ENCODE data around the gene MAPRE2.
A peak's percentile ranks its signal among the peaks of the same experiment; 100 is the strongest.

The MAPRE2 gene

GRCh38 chr18:35038881-35039491 is 2.2 kb upstream of the MAPRE2 start:
- DNase-seq = no peak

DNA sequence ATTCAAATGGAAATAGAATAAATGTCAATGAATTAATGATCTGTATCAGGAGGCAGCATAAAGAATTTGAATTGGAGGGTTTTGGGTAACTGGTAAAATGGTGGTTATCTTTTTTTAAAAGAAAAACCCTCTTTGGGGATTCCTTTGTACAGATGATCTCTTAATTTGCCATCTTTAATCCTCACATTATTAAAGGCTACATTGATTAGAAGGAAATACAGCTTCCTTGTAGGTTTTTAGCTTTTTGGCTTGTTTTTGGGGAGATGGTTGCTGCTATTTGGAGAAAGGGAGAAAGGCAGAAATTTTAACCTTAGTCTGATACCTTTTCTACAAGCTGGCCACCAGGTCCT is 600 bp upstream of the MAPRE2 start:
- no peak for DNase-seq

GRCh38 chr18:35041815-35042387 is 688 bp downstream of the MAPRE2 start:
- peak; percentile 45 for DNase-seq

- no peak for DNase-seq
Measured at GRCh38 chr18:35042389-35043071, 1.3 kb downstream of the MAPRE2 start.

GRCh38 chr18:35043207-35043606 is 2.0 kb downstream of the MAPRE2 start:
- DNase-seq = no peak

- no peak for DNase-seq
Measured at GRCh38 chr18:35045121-35045520, 3.9 kb downstream of the MAPRE2 start.

DNA sequence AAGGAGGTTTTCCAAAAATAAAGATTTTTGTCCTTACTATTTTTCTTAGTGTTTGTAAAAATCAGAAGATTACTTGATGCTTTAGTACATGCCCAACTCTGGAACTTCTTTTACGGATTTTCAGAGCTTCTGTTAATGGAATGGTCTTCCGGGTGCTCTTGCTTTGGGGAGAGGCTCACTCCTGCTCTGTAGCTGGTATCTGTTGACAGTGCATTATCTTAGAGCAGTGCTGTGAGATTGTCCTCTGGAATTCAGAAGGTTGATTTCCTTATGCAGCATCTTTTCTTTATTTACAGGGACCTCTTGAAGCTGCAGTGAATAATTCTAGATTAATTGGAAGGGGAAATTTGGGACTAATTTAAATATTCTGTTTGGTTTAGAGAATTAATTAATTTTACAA is 4.6 kb downstream of the MAPRE2 start:
- DNase-seq = no peak

DNA sequence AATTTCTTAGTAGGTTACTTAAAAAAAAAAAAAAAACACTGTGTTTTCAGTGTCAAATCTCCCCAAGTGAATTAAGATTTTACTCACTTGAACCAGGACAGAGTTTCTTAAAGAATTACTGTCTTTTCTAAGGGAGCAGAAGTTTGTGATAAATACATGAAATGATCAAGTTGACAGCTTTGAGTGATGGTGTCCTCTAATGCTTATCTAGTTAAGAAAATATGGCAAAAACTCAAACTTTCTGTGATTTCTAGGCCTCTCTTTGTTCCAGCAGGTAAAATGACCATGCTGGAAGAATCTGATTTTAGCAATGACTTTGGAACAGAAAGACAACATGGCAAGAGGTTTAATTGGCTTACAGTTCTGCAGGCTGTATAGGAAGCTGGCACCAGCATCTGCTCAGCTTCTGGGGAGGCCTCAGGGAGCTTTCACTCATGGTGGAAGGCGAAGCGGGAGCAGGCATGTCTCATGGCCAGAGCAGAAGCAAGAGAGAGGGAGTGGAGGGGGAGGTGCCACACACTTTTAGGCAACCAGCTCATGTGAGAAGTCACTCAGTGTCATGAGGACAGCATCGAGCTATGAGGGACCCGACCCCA is 6.6 kb downstream of the MAPRE2 start:
- DNase-seq = no peak

- no peak for DNase-seq
Measured at GRCh38 chr18:35049111-35050027, 8.2 kb downstream of the MAPRE2 start.

GRCh38 chr18:35050028-35050546 is 8.9 kb downstream of the MAPRE2 start:
- DNase-seq = no peak

DNA sequence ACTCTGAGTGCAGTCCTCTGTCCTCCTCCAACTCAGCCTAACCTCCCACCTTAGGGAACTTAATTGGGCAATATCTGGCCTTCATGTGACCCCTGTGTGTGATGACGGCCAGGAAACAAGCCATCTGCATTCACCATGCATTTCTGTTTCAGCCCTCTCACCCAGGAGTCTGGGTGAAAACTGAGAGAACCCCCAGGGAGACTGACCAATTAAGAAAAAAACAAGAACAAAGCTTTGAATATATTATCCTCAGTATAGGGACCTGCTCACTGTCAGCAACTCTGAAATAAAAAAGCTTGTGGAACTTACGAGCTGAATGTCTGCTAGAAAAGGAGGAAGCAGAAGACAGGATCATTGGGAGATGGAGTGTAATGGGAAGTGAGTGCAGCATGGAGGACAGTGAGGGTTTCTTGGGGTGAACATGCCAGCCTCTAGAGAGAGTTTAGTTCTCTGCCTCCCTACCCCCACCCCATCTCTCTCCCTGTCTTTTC is 9.5 kb downstream of the MAPRE2 start:
- DNase-seq = no peak

GRCh38 chr18:35051641-35052377 is 10.6 kb downstream of the MAPRE2 start:
- no peak for DNase-seq

- DNase-seq = no peak
Measured at GRCh38 chr18:35054401-35054800, 13.2 kb downstream of the MAPRE2 start.

GRCh38 chr18:35055105-35055504 is 13.9 kb downstream of the MAPRE2 start:
- DNase-seq = no peak

DNA sequence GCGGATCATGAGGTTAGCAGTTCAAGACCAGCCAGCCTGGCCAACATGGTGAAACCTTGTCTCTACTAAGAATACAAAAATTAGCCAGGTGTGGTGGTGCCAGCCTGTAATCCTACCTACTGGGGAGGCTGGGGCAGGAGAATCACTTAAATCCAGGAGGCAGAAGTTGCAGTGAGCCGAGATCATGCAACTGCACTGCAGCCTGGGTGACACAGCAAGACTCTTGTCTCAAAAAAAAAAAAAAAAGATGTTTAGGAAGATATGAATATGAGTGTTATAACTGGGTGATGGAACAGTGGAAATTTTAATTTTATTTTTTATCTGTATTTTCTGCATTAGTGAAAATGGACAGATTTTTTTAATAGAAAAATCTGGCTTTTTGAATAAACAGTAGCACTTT is 14.5 kb downstream of the MAPRE2 start:
- no peak for DNase-seq

GRCh38 chr18:35059280-35059927 is 18.2 kb downstream of the MAPRE2 start:
- no peak for DNase-seq

DNA sequence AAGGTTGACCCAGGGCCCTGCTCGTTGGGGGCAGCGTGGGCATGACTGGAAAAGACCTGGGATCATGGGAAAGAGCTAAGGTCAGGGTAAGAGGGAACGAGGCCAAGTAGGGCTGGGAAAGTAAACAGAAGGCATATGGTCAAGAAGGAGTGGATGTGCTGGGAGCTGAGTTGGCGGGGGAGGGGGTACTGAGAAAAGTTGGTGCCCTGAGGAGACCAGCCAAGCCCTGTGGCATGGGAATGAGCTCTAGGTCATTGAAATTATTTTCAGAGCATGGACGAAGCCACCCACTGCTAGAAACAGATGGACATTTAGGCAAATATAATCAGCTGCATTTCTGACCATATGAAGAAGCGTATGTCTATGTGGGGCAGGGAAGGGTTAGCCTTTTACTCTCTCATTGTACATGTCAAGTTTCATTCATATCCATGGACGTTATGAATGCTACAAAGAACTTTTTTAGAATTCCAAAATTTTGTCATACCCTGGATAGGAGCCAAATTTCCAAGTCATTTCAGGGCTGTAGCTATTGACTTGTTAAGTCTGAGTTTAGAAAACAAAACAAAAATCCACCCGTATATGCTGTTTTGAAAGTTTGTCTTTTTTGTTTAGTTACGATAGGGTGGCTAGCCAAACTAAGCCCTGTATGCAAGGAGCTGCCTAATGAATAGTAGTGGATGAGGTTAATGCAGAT is 19.1 kb downstream of the MAPRE2 start:
- DNase-seq = no peak

- DNase-seq = no peak
Measured at GRCh38 chr18:35061336-35061735, 20.1 kb downstream of the MAPRE2 start.

DNA sequence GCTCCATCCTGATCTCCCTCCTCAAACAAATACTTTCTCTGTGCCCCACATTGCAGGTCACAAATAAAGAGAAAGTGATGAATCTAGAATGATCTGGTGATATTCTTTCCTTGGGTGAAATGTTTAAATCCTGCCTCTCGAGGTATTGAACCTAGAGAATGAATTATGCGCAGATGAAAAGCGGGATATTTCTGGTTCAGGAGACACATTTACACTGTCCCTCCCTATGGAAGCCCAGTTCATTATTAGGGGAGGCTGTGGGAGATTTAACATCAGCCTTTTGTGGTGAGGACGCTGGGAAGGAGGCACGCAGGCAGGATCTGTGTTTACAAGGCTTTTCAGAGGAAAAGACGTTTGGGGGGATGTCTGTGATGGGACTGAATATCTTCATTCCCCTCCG is 20.6 kb downstream of the MAPRE2 start:
- DNase-seq = no peak

- DNase-seq = no peak
Measured at GRCh38 chr18:35062408-35062807, 21.2 kb downstream of the MAPRE2 start.

Measured in right hindlimb (tissue), 1 donor.